Lung (tissue), 12 donors: Measurements from ENCODE around the gene UBR4. TPM values are rescaled to one million over a fixed set of nuclear protein-coding genes. Genes with fewer than 3 reads are reported as not detected.

Experiments
- ATAC-seq: fragments of 200-7000 bp; cut with Tn5 transposase; one replicate; pipeline ENCODE4 v1.9.1; 2020; ENCODE audit warnings: moderate number of reproducible peaks; ENCODE audit not compliant: insufficient read depth, low FRiP score
- DNase-seq, 3 donors: peaks; one replicate each; pipeline ENCODE4 v3.0.0-alpha.2; 2013 to 2017
- H3K27ac ChIP-seq, 2 donors: one replicate each; pipeline ENCODE4 v1.5.1; 2013; ENCODE audit warnings: mild to moderate bottlenecking in 2 of 2, moderate library complexity in 2 of 2, control low read depth in 1 of 2, inconsistent platforms in 1 of 2, low read depth in 1 of 2, low read length in 1 of 2
- H3K27me3 ChIP-seq, 3 donors: one replicate each; pipeline ENCODE4 v1.5.1; 2013; ENCODE audit warnings: low read length in 2 of 3; ENCODE audit not compliant: control insufficient read depth in 3 of 3, insufficient read depth in 3 of 3
- H3K36me3 ChIP-seq, 4 donors: one replicate each; pipeline ENCODE4 v1.5.1; 2013; ENCODE audit warnings: low read length in 4 of 4, mild to moderate bottlenecking in 1 of 4, moderate library complexity in 1 of 4; ENCODE audit not compliant: control insufficient read depth in 4 of 4, insufficient read depth in 4 of 4
- H3K4me1 ChIP-seq, 5 donors: one replicate each; pipeline ENCODE4 v1.5.1; 2013; ENCODE audit warnings: low read length in 5 of 5, mild to moderate bottlenecking in 2 of 5, moderate library complexity in 1 of 5; ENCODE audit not compliant: control insufficient read depth in 5 of 5, insufficient read depth in 5 of 5
- H3K4me3 ChIP-seq: one replicate; pipeline ENCODE4 v1.5.1; 2013; ENCODE audit warnings: mild to moderate bottlenecking, control low read depth, moderate library complexity
- H3K9ac ChIP-seq, 2 donors: one replicate each; pipeline ENCODE4 v1.5.1; 2013; ENCODE audit warnings: low read length in 2 of 2, control low read depth in 1 of 2; ENCODE audit not compliant: insufficient read depth in 1 of 2
- H3K9me3 ChIP-seq, 4 donors: one replicate each; pipeline ENCODE4 v1.5.1; 2013; ENCODE audit warnings: low read length in 3 of 4, mild to moderate bottlenecking in 1 of 4, moderate library complexity in 1 of 4; ENCODE audit not compliant: control insufficient read depth in 4 of 4, insufficient read depth in 3 of 4
- CTCF ChIP-seq: IDR thresholded peaks from 2 replicates; pipeline ENCODE4 v1.5.1; 2012; ENCODE audit warnings: mild to moderate bottlenecking; ENCODE audit errors: control extremely low read depth, extremely low read depth
- WGBS, 2 donors: extraction: QIAGEN DNeasy Blood & Tissue Kit; methylation state at CpG; one replicate each; pipeline ENCODE4 v1.1.7; 2013; 5-methylcytosine and 5-hydroxymethylcytosine counted together
- polyA plus RNA-seq, 2 donors: library from polyadenylated mRNA; stranded (reverse); fragments of 200-250 nt; gene quantifications; one replicate each; pipeline ENCODE4 v1.2.1, GENCODE V29; 2013
- total RNA-seq, 2 donors: library from RNA; depleted of rRNA in 1 of 2; stranded (reverse); fragments of >200 nt in 1 of 2; gene quantifications; one replicate each; pipeline ENCODE4 v1.2.1, GENCODE V29; 2014 to 2021
- donor health status: control.
- donor health status: control.
- donor health status: Bipolar disorder and iron deficiency.
- donor health status: healthy.
- donor health status: DM: yes; HTN: yes; CAD: no.

UBR4 gene
- total and polyA plus RNA-seq, 4 donors = 90.8 to 128 (median 113) TPM

GRCh38 chr1:19250629-19251304 lies 40.7 kb upstream of the UBR4 start:
- 11 to 13% methylated on average over 14 of the region's 14 CpGs for WGBS, 2 donors

GRCh38 chr1:19240673-19241538 lies 30.8 kb upstream of the UBR4 start:
- peak; percentile 62 to 69 (median 62) for DNase-seq
- TF ChIP-seq CTCF = peak; percentile 91
- H3K4me3 ChIP-seq = no peak overlapping the region
- WGBS, 2 donors = 52 to 65% methylated on average over 7 of the region's 7 CpGs
- H3K27me3 ChIP-seq = no peaks in the 10 kb centered on the region
- H3K36me3 ChIP-seq = peaks cover 35 to 61% (median 47%) of the 10 kb centered on the region in 4 donors
- no peaks in the 10 kb centered on the region for H3K4me1 ChIP-seq
- no peak overlapping the region for H3K27ac ChIP-seq
- H3K9me3 ChIP-seq = no peaks in the 10 kb centered on the region
- ATAC-seq = peak; percentile 92
- peak overlapping the region in 1 of 2 donors; percentile 8 for H3K9ac ChIP-seq

More at GRCh38 chr1:19250629-19251304, 40.7 kb upstream of the UBR4 start:
- TF ChIP-seq CTCF = no peak
- Histone ChIP-seq H3K27ac (peak overlapping the region; percentile 92 to 96), H3K9me3 (no peaks in the 10 kb centered on the region), H3K36me3 (peaks cover 0 to 7% (median 2%) of the 10 kb centered on the region in 4 donors), H3K27me3 (no peaks in the 10 kb centered on the region), H3K9ac (peak overlapping the region; percentile 78 to 91), H3K4me3 (peak overlapping the region; percentile 93), H3K4me1 (peaks cover 0 to 25% (median 10%) of the 10 kb centered on the region in 5 donors)
- DNase-seq (no peak), ATAC-seq (no peak)

- DNase-seq (no peak), ATAC-seq (no peak)
- TF ChIP-seq CTCF = no peak
- Histone ChIP-seq H3K36me3 (peaks cover 38 to 61% (median 50%) of the 10 kb centered on the region in 4 donors), H3K4me3 (no peak overlapping the region), H3K9ac (no peak overlapping the region), H3K27me3 (no peaks in the 10 kb centered on the region), H3K4me1 (no peaks in the 10 kb centered on the region), H3K9me3 (no peaks in the 10 kb centered on the region), H3K27ac (no peak overlapping the region)
- WGBS, 2 donors = 88 to 90% methylated on average over 7 of the region's 7 CpGs
These were observed 29.8 kb upstream of the UBR4 start for GRCh38 chr1:19239876-19240275.
